Urothelium cell line (cell line): ENCODE data around the gene CCL18.
"Not testable (repeated sequence)": the region's sequence is repeated elsewhere in the genome, so short reads cannot be mapped to it uniquely, and the experiment has no call there.

Experiments
- DNase-seq: peaks from one replicate; pipeline ENCODE4 v3.0.0; 2011; ENCODE audit warnings: low spot score, mixed read lengths
- FAIRE-seq: peaks from 2 replicates; lab custom pipeline; 2011; peaks lifted over from hg19 to GRCh38; lab: Jason Lieb, UNC

Gene CCL18, protein sequence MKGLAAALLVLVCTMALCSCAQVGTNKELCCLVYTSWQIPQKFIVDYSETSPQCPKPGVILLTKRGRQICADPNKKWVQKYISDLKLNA

DNA sequence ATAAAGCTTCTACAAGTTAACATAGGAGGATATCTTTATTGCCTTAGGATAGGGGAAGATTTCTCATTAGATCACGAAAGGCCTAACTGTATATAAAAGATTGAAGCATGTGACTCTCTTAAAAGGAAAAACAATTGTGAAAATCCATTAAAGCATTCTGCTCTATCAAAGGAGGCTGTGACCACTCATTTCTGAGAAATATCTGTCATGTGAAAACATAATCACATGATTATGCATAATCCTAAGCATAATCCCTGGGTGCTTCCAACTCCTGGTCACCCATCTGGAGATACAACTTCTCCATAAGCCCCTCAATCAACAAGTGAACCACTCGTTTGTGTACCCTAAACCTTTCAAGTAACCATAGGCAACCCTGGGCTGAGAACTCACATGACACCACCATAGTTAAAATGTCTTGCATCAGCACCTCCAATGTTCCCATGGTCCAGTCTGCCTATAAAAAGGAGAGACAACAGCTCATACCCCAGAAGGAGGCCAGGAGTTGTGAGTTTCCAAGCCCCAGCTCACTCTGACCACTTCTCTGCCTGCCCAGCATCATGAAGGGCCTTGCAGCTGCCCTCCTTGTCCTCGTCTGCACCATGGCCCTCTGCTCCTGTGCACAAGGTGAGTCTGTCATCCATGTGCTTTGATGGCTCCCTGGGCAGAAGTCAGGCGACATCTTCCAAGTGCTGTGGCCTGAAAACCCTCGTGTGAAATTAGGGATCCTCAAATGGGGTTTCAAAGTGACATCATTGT lies at the start of gene CCL18:
TSS of gene CCL18 (plus strand) at position 487 of the 756 bp plus-strand sequence. CDS start at position 558, 71 bp downstream.
- FAIRE-seq (no peak), DNase-seq (no peak)

DNA sequence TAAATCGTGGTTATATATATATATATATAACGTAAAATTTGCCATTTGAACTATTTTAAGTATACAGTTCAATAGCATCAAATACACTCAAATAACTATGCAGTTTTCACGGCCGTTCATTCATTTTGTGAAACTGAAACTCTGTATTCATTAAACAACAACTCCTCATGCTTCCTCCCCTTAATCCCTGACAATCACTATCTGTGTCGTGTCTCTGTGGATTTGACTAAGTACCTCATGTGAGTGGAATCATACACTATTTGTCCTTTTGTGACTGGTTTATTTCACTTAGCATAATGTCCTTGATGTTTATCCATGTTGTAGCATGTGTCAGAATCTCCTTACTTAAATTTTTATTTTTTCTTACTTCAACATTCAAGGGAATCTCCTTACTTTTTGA lies 49.1 kb upstream of the CCL18 start:
- DNase-seq (no peak), FAIRE-seq (no peak)

DNA sequence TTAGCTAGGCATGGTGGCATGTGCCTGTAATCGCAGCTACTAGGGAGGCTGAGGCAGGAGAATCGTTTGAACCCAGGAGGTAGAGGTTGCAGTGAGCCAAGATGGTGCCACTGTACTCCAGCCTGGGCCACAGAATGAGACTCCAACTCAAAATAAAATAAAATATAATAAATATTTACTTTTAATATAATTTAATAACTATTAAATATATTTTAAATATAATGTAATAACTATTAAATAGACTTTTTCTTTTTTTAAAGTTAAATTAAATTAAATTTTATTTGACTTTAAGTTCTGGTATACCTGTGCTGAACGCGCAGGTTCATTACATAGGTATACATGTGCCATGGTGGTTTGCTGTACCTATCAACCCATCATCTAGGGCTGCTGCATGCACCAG lies 48.2 kb upstream of the CCL18 start:
- DNase-seq, FAIRE-seq: not testable (repeated sequence)

DNA sequence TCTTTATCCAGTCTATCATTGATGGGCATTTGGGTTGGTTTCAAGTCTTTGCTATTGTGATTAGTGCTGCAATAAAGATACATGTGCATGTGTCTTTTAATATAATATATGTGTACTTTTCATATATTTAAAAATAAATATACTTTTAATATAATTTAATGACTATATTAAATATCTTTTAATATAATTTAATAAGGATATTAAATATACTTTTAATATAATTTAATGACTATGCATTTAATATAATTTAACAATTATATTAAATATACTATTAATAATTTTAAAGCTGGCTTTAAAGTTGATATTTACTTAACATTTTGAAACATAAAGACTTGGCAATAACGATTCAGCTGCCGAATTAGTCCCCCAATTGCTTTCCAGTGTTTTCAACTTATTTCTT lies 47.5 kb upstream of the CCL18 start:
- DNase-seq (no peak), FAIRE-seq (no peak)

DNA sequence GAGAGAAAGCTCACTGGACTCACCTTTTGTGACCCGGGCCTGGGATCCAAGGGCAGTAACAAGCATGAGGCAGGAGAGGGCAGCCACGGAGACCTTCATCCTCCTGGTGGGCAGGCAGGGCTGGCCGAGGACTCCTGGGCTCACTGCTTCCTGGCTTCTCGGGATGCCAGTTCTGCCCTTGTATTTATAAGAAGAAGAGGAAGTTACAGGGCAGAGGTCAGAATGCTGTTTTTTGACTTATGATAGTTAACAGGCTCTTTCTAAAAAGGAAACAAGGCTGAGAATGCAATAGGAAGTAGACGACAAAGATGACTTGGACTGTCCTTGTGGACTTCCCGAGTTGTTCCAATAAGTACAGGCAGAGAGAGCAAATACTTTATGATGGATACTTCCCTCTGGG lies 46.3 kb upstream of the CCL18 start, which contains the start of gene CCL23:
TSS of gene CCL23 (minus strand) at position 174 of the 400 bp plus-strand sequence. CDS start at position 99, 75 bp downstream.
- no peak for FAIRE-seq

DNA sequence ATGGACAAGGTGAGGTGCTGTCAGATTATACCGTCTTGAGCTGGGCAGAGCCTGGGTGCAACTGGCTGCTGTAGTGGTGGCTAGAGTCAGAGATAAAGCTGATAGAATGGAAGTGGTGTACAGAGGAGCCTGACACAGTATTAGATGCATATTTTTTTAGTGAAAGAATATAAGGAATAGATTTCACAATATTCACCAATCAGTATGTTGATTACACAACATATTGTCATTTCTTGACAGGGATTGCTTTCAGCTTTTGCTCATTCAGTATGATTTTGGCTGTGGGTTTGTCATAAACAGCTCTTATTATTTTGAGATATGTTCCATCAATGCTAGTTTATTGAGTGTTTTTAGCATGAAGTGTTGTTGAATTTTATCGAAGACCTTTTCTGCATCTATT lies 44.6 kb upstream of the CCL18 start:
- DNase-seq: no peak
- no peak for FAIRE-seq

More for the DNA sequence above, 46.3 kb upstream of the CCL18 start, which contains the start of gene CCL23:
- DNase-seq: no peak

DNA sequence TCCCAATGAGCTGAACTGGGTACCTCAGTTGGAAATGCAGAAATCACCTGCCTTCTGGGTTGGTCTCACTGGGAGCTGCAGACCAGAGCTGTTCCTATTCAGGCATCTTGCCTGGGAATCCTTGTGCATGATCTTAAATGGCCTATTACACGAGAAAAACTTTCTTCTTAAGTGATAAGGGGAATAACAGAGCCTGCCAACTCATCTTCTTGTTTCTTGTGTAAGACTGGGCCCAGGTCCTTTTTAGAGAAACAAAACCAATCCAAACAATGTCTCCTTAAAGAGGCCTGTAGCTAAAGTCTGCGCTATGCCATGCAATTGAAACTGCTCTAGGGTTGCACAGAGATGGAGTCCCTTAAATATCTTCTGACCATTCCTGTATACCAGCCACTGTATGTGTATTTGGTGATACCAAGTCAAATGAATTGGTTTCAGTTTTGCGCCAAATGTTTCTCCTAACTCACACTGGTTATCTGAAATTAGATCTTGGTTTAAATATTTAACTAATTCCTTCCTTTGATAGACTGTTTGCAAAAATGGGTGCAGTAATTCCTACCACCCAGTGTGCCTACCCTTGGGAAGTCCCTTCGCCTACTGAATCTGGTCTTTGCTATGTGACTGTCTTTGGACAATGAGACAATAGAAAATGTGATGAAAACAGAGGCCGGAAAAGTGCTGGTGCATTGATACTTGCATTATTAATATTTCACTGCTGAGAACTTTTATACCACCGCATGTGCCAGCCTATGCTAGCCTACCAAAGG lies 39.8 kb upstream of the CCL18 start:
- FAIRE-seq (no peak), DNase-seq (no peak)

DNA sequence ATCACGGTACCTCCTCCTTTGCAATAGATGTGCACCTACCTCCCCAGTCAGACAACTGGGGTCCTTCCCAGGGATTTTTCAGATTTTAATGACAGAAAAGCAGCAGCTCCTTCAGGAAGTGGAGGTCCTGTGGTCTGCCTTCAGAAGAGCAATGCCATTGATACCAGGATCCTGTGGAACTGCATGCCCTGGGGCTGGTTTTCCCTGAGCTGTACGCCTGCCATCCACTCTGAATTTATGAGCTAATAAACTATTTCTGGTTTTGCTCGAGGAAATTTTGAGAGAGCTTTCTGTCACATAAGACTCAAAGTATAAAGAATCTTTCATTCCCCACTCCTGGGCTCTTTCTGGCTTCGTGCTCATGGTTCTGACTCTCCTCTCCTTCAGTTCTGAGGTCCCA lies 36.3 kb upstream of the CCL18 start:
- FAIRE-seq: no peak

DNA sequence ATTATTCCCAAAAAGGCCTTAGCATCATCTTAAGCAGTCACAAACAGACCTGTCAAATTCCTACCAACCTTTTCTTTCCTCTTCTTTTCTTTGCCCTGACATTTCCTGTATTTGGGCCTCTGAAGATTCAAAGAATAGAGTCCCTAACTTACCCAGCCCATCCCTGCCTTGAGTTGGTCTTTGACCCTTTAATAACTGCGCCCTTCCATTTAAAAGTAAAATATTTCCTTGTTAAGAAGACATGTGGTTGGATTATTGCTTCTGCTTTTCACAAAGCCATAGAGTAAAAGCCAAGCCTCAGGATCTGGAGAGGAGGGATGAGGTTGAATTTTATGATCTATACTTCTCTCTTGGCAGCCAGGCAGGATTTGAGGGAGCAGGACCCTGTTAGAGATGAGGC lies 33.1 kb upstream of the CCL18 start:
- DNase-seq (no peak), FAIRE-seq (no peak)

More for the DNA sequence above, 36.3 kb upstream of the CCL18 start:
- DNase-seq: no peak

DNA sequence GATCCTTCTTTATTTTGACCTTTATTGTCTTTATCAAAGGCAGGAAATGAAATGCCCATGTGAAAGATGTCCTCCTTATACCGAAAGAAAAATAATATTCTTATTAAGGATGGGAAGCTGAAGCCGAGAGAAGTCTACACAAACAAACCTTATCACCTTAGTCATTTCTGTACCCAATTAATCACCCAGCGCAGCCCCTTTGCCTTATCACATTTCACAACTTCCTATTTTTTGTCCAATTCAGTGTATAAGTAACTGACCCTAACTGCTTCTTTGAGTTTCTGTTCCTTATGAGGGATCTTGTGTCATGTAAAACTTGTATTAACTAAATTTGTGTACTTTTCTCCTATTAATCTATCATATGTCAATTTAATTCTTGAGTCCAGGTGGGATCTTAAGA lies 29.9 kb upstream of the CCL18 start:
- FAIRE-seq (no peak), DNase-seq (no peak)

DNA sequence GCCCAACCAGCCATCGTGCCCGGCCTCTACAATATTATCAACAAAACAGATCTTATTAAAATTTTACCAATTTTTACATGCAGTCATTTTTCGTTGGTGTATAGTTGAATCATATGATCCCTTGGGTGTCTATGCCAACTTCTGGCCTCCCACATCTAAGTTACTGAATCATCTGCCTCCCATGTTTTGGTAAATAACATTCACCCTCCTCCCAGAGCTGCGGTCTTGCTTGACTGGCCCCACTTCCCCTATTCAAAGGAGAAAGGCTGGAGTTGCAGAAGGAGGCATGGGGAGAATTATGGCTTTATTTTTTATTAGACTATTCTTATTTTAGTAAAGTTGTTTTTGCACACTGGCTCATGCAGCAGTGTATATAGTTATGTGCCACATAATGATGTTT lies 27.8 kb upstream of the CCL18 start:
- FAIRE-seq (no peak), DNase-seq (no peak)

DNA sequence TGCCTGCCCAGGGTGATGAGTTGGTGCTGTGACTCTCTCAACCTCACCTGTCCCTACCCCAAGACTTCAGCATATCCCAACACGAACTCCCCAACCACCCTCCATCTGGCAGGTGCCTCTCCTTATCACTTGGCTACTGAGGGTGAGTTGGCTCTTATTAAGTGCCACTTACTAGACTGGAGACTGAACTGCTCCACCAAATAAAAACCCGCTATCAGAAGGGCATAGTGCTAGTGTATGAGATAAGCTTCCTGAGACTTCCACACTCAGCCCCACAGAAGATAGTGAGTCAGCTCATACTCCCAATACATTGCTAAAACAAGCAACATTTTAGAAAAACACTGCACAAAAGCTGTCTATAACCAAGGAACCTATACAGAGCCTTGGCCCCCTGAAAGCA lies 16.0 kb upstream of the CCL18 start:
- DNase-seq: no peak
- no peak for FAIRE-seq

DNA sequence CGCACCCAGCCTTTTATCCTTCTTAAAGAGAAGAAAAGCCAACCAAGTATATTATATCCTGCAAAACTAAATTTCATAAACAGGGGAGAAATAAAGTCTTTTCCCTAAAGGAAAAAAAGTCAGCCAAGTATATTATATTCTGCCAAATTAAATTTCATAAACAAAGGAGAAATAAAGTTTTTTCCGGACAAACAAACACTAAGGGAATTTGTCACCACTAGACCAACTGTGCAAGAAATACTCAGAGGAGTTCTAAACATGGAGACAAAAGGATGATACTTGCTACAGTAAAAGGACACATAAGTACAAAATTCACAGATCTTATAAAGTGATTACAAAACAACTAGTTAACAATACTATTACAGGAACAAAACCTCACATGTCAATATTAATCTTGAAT lies 14.4 kb upstream of the CCL18 start:
- DNase-seq (no peak), FAIRE-seq (no peak)

DNA sequence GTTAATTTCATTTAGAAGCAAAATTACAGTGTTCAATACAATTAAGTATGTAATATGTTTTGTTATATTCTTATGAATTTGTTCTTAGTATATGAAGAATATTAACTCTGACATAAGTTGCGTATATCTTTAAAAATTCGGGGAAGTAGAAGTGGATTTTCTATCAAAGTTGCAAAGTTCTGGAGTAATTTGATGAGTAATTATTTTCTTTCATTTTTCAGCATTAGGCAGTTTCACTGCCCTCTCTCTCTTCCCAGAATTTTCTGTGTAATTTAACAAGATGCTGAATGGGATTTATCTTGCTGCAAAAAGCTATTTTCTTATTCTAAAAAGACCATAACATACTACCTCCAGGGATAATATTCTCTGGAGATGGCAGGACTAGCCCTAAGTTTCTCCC lies 8.9 kb upstream of the CCL18 start:
- FAIRE-seq: no peak
- DNase-seq: no peak

DNA sequence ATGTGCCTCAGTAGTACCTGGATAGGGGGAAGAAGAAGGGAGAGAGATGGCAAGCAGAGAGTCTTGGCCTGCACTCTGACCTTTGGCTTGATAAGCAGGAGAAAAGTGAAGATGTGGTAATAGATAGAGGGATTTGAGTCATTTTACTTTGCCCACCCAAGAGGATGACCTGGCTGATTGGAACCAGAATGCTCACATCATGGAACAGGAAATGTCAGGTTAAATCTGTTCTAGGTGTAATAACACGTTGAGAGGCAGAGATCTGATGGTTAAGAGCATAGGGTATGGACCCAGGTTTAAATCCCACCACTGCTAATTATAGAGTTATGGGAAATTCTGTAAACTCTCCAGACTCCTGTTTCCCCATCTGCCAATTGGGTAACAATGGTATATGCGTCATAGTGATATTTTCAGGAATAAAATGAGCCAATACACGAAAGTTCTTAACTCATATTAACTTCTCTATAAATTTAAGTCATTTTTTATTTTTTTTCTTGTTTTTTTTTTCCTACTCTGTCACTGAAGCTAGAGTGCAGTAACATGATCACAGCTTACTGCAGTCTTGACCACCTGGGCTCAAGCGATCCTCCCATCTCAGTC lies 8.1 kb upstream of the CCL18 start:
- FAIRE-seq: no peak
- DNase-seq: no peak

DNA sequence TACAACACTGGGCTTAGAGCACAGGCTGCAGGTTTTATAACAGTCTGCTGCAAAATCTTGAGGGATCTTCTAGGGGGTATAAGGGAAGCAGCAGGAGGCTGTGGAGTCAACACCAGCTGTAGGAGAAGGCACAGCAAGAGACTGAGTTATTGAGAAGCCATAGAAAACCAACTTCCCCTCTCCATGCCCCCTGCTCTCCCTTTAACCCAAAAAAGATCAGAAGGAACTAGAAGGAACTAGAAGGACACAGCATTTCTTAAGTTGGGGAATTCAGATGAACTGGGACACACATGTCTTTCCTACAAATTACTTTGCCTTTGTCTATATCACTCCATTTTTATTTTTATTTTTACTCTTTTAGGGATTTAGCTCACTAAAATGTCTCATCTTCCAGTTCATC lies 6.2 kb upstream of the CCL18 start:
- FAIRE-seq (no peak), DNase-seq (no peak)

DNA sequence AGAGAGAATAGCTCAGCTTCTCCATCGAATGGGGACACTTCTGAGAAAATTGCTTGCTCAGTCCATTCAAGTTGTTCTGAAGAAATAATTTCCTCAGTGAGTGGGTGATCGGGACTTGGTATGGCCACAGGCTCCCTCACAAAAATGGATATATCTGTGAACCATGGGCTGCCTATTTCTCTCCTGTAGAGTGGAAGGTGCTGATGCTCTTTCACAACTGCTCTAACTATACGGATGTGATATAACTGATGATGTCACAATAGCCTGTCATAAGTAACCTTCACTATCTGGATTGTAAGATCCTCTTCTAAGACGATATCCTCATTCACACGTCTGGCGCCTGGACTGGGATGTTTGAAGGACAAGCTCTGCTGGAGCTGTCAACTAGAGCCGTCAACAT lies 4.7 kb upstream of the CCL18 start:
- DNase-seq: no peak
- FAIRE-seq: no peak

DNA sequence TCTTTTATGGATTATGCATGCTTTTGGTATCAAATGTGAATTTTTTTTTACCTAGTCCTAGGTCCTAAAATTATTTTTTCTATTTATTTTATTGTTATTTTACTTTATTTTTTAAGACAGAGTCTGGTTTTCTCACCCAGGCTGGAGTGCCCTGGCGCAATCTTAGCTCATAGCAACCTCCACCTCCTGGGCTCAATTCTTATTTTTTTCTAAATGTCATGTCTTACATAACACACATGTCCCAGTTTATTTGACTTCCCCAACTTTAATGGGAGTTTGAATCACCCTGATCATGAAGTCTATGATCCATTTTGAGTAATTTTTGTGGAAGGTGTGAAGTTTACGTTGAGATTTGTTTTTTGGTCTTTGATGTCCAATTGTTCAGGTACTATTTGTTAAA lies 3.3 kb upstream of the CCL18 start:
- no peak for FAIRE-seq
- DNase-seq: no peak

DNA sequence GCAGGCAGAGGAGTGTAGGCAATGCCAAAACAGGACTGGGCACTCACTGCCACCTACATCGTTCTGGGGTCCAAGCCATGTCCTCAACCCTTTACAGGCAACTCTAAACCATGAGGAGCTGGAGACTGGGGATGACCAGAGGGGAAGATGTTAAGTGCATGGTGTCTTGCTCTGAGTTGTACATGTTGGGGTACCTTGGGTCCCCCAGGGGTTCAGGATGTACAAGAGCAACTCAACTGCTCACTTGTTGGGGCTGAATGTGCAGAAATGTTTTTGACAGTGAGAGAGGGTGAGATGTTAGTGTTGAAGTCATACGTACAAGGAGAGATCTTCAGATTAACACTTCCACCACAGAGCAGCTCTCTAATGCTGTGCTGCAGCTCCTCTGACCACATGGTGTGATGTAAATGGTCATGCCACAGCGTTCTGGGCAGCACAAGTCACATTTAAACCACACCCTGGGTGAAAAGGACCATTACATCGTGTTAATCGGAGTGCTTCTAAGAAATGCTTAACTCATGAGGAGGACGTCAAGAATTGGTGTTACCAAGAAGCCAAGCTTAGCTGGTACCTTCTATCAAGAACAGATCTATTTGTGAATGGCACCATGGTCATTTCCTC lies 2.4 kb downstream of the CCL18 start:
- DNase-seq (no peak), FAIRE-seq (no peak)

DNA sequence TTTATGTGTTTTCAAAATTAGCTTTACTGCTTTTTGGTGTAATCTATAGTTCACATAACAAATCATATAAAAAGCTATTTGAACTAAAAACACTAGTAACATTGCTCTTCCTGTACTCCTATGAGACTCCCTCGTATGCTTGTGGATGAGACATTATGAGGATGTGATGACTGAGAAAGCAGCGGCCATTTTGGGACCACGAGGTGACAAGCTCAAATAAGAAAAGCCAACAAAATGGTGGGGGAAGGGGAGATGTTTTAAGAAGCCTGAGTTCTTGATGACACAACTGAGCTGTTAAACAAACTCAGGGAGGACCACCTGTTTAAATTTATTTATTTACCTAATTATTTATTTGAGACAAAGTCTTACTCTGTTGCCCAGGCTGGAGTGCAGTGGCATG lies 4.5 kb downstream of the CCL18 start:
- DNase-seq (no peak), FAIRE-seq (no peak)

DNA sequence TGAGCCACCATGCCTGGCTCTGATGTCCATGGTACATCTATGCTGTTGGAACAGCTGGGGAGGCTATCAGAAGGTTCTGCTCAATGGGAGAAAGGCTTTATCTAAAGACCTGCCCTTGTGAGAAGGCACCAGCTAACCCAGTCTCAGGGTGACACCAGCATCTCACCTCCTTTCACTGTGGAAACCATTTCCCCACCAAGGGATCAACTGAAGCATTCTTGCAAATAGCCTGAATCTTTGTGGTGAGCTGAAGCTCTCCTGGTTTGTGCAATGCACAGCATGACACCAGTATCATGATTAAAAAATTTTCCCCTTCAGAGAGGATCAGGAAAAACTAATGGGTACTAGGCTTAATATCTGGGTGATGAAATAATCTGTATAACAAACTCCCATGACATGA lies 5.1 kb downstream of the CCL18 start:
- no peak for DNase-seq
- FAIRE-seq: no peak
